Left lung (tissue), 10 donors: ENCODE results near the gene FUT8. TPM values are rescaled to one million over a fixed set of nuclear protein-coding genes. Genes with fewer than 3 reads are reported as not detected.

Experiments used
- ATAC-seq: fragments of 200-7000 bp; cut with Tn5 transposase; one replicate; pipeline ENCODE4 v1.9.1; 2020; ENCODE audit warnings: moderate library complexity
- DNase-seq, 4 donors: peaks; one replicate each; pipeline ENCODE4 v3.0.0-alpha.2; 2013 to 2020
- H3K27ac ChIP-seq, 2 donors: fragments of 200-600 bp; sonication (generic) in 1 of 2; one replicate each; pipeline versions ENCODE4 v1.5.0 to v1.8.0; 2020 to 2021
- H3K27me3 ChIP-seq, 2 donors: fragments of 200-600 bp; sonication (generic) in 1 of 2; one replicate each; pipeline versions ENCODE4 v1.5.0 to v1.8.0; 2020 to 2021
- H3K36me3 ChIP-seq, 2 donors: fragments of 200-600 bp; sonication (generic) in 1 of 2; one replicate each; pipeline versions ENCODE4 v1.5.0 to v1.8.0; 2020 to 2021
- H3K4me1 ChIP-seq, 2 donors: fragments of 200-600 bp; one replicate each; pipeline ENCODE4 v1.8.0; 2021
- H3K4me3 ChIP-seq, 2 donors: fragments of 200-600 bp; sonication (generic) in 1 of 2; one replicate each; pipeline versions ENCODE4 v1.5.0 to v1.8.0; 2020 to 2021; ENCODE audit warnings: mild to moderate bottlenecking in 1 of 2
- H3K9me3 ChIP-seq, 2 donors: fragments of 200-600 bp; sonication (generic) in 1 of 2; one replicate each; pipeline versions ENCODE4 v1.5.0 to v1.8.0; 2020 to 2021
- intact Hi-C, 2 donors: fragments of 100-400 bp; cut with DNase I; formaldehyde crosslinking; loops; one replicate each; pipeline versions ENCODE4 v1.11.2 to v1.14.2; 2022
- polyA plus RNA-seq, 6 donors: library from polyadenylated mRNA; unstranded; fragments of 120-200 nt; gene quantifications; one replicate each; pipeline ENCODE4 v1.2.1, GENCODE V29; 2013; ENCODE audit not compliant: insufficient read length in 6 of 6
- total RNA-seq, 2 donors: library from RNA; stranded (reverse); fragmentation: NEBNext Ultra II Directional; extraction: Animal tissue kit (Norgen Biotek cat#: 25700); gene quantifications; one replicate each; pipeline ENCODE4 v1.2.1, GENCODE V29; 2021
- TF ChIP-seq, protein P1 (sequence below), 2 donors: fragments of 200-600 bp; sonication (generic) in 1 of 2; IDR thresholded peaks; one replicate each; pipeline versions ENCODE4 v1.5.0 to v1.8.0; 2021; ENCODE audit warnings: antibody characterized with exemption in 2 of 2
- donor health status: DM: no; HTN: yes; CAD: no.
- donor health status: DM: no; HTN: no; CAD: no.

Gene FUT8
- total and polyA plus RNA-seq, 8 donors: 28.7 to 41.1 (median 33.9) TPM

- H3K27ac ChIP-seq: no peak overlapping the region
- ATAC-seq (no peak), DNase-seq (no peak)
- H3K4me1 ChIP-seq: no peaks in the 10 kb centered on the region
- H3K27me3 ChIP-seq: no peaks in the 10 kb centered on the region
- TF ChIP-seq, protein P1, sequence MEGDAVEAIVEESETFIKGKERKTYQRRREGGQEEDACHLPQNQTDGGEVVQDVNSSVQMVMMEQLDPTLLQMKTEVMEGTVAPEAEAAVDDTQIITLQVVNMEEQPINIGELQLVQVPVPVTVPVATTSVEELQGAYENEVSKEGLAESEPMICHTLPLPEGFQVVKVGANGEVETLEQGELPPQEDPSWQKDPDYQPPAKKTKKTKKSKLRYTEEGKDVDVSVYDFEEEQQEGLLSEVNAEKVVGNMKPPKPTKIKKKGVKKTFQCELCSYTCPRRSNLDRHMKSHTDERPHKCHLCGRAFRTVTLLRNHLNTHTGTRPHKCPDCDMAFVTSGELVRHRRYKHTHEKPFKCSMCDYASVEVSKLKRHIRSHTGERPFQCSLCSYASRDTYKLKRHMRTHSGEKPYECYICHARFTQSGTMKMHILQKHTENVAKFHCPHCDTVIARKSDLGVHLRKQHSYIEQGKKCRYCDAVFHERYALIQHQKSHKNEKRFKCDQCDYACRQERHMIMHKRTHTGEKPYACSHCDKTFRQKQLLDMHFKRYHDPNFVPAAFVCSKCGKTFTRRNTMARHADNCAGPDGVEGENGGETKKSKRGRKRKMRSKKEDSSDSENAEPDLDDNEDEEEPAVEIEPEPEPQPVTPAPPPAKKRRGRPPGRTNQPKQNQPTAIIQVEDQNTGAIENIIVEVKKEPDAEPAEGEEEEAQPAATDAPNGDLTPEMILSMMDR (IDR thresholded peaks at IDR 0.05): no peak
- no peaks in the 10 kb centered on the region for H3K9me3 ChIP-seq
- intact Hi-C loops: no loop called here
- no peaks in the 10 kb centered on the region for H3K36me3 ChIP-seq
- no peak overlapping the region for H3K4me3 ChIP-seq
These were observed 363.8 kb downstream of the FUT8 start for GRCh38 chr14:65776193-65776852.

- H3K27me3 ChIP-seq: no peaks in the 10 kb centered on the region
- no peak overlapping the region for H3K4me3 ChIP-seq
- no peaks in the 10 kb centered on the region for H3K4me1 ChIP-seq
- H3K9me3 ChIP-seq: no peaks in the 10 kb centered on the region
- no peak for DNase-seq
- no peak for ATAC-seq
- H3K27ac ChIP-seq: no peak overlapping the region
- TF ChIP-seq, protein P1 (IDR thresholded peaks at IDR 0.05): no peak
- intact Hi-C loops: no loop called here
- H3K36me3 ChIP-seq: no peaks in the 10 kb centered on the region
These were observed 368.0 kb downstream of the FUT8 start for GRCh38 chr14:65780566-65780965.

DNA sequence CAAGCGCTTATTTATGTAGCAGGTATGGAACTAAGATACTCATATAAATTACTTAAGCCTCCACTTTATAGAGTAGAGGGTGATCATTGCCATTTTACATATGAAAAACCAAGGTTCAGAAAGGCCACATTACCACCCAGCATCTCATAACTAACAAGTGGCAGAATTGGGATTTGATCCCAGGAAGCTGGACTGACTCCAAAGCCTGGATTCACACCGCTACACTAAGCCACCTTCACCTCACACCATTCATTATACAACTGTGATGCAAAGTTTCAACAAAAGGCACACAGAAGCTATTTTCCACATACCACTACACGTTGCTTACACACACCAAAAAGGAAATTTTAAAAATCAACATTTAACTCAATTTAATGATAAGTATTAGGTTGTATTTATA, 370.6 kb downstream of the FUT8 start:
- TF ChIP-seq, protein P1 (IDR thresholded peaks at IDR 0.05): no peak
- intact Hi-C loops: no loop called here

GRCh38 chr14:65783576-65783975, 371.0 kb downstream of the FUT8 start:
- intact Hi-C loops: no loop called here
- TF ChIP-seq, protein P1 (IDR thresholded peaks at IDR 0.05): no peak
- ATAC-seq (no peak), DNase-seq (no peak)
- no peaks in the 10 kb centered on the region for H3K4me1 ChIP-seq
- H3K4me3 ChIP-seq: no peak overlapping the region
- no peaks in the 10 kb centered on the region for H3K36me3 ChIP-seq
- H3K9me3 ChIP-seq: no peaks in the 10 kb centered on the region
- H3K27me3 ChIP-seq: no peaks in the 10 kb centered on the region
- H3K27ac ChIP-seq: no peak overlapping the region

More for the DNA sequence above, 370.6 kb downstream of the FUT8 start:
- Histone ChIP-seq H3K27me3 (no peaks in the 10 kb centered on the region), H3K4me3 (no peak overlapping the region), H3K9me3 (no peaks in the 10 kb centered on the region), H3K27ac (no peak overlapping the region), H3K36me3 (no peaks in the 10 kb centered on the region), H3K4me1 (no peaks in the 10 kb centered on the region)
- no peak for ATAC-seq
- no peak for DNase-seq

GRCh38 chr14:65784574-65784973, 372.0 kb downstream of the FUT8 start:
- intact Hi-C loops: no loop called here
- H3K27ac ChIP-seq: no peak overlapping the region
- H3K4me3 ChIP-seq: no peak overlapping the region
- no peaks in the 10 kb centered on the region for H3K36me3 ChIP-seq
- TF ChIP-seq, protein P1 (IDR thresholded peaks at IDR 0.05): no peak
- no peaks in the 10 kb centered on the region for H3K27me3 ChIP-seq
- no peak for ATAC-seq
- DNase-seq: no peak
- H3K4me1 ChIP-seq: no peaks in the 10 kb centered on the region
- H3K9me3 ChIP-seq: no peaks in the 10 kb centered on the region
